Uterus (tissue), 4 donors: ENCODE results near the gene DYRK3. TPM values are rescaled to one million over a fixed set of nuclear protein-coding genes. Genes with fewer than 3 reads are reported as not detected.

Source experiments
- DNase-seq, 2 donors: peaks; one replicate each; pipeline ENCODE4 v3.0.0-alpha.2; 2019 to 2020
- H3K27ac ChIP-seq, 2 donors: fragments of 200-600 bp; sonication (generic); 1 replicate in 1 of 2; 2 replicates in 1 of 2; pipeline ENCODE4 v1.5.1; 2016 to 2018
- H3K27me3 ChIP-seq, 2 donors: fragments of 200-600 bp; sonication (generic); one replicate each; pipeline ENCODE4 v1.5.1; 2018 to 2019; ENCODE audit warnings: control low read depth in 1 of 2
- H3K36me3 ChIP-seq, 2 donors: fragments of 200-600 bp; sonication (generic); one replicate each; pipeline ENCODE4 v1.5.1; 2019; ENCODE audit warnings: control low read depth in 1 of 2
- H3K4me1 ChIP-seq, 2 donors: fragments of 200-600 bp; sonication (generic); one replicate each; pipeline ENCODE4 v1.5.1; 2018 to 2019; ENCODE audit warnings: control low read depth in 1 of 2
- H3K4me3 ChIP-seq, 2 donors: fragments of 200-600 bp; sonication (generic); 1 replicate in 1 of 2; 2 replicates in 1 of 2; pipeline ENCODE4 v1.5.1; 2018 to 2019; ENCODE audit warnings: mild to moderate bottlenecking in 1 of 2
- H3K9me3 ChIP-seq, 2 donors: fragments of 200-600 bp; sonication (generic); one replicate each; pipeline ENCODE4 v1.5.1; 2019; ENCODE audit warnings: control low read depth in 1 of 2
- POLR2A ChIP-seq, 2 donors: fragments of 450-650 bp; IDR thresholded peaks; one replicate each; pipeline ENCODE4 v1.6.1; 2016; ENCODE audit warnings: antibody characterized with exemption in 2 of 2, mild to moderate bottlenecking in 1 of 2, moderate library complexity in 1 of 2
- intact Hi-C: fragments of 100-400 bp; cut with DNase I; formaldehyde crosslinking; loops from one replicate; pipeline ENCODE4 v1.15.1; 2023; ENCODE audit warnings: low total_unique reads
- total RNA-seq, 4 donors: library from RNA; depleted of rRNA in 3 of 4; stranded (reverse); fragments of >200 nt in 3 of 4; gene quantifications; one replicate each; pipeline versions ENCODE4 v1.1.0 to v1.2.4, GENCODE V29; 2014 to 2023
- TF ChIP-seq, protein P1 (sequence below), 4 experiments: fragments of 200-600 bp in 2 of 4; fragments of 450-650 bp in 2 of 4; sonication (generic) in 2 of 4; IDR thresholded peaks; one replicate each; pipeline ENCODE4 v1.5.1; 2016 to 2019; ENCODE audit warnings: antibody characterized with exemption in 4 of 4, mild to moderate bottlenecking in 2 of 4, moderate library complexity in 1 of 4
- donor health status: DM: yes; HTN: yes; CAD: no.

DYRK3 gene
- 10 to 100 TPM; 10.8 to 24.7 (median 14.7) TPM for total RNA-seq

DNA sequence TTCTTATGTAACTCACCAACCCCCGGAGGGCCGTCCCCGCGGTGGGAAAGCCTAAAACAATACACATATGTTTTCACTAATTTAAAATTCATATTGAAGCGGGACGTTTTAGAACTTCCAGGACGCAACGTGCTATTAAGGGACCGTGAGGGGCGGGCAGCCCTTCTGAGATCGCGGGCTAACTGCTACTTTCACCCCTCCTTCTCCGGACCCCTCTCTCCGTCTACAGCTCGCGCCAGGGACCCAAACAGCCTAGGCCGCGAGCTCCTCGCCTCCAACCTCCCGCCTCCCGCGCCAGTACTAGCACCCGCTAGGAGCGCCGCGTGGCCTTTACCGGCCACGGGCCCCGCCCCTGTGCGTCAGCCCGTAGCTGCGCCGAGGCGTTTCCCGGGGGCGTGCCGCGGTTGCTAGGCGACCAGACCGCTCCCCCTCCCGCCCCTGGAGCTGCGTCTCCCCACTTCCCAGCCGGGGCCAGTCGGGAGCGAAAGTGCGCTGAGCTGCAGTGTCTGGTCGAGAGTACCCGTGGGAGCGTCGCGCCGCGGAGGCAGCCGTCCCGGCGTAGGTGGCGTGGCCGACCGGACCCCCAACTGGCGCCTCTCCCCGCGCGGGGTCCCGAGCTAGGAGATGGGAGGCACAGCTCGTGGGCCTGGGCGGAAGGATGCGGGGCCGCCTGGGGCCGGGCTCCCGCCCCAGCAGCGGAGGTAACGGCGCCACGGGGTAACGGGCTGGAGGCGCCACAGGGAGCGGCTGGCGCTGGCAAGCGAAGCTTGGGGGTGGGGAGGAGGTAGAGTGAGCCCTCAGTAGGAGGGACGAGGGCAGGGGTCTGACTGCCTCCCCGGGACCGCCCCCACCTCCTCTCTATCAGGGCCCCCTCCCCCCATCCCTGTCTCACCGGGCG, at the start of gene DYRK3:
Gene DYRK3 (plus strand): TSS at position 457 of the 898 bp plus-strand sequence. CDS start 168 bp downstream, at position 625.
- Histone ChIP-seq H3K9me3 (no peaks in the 10 kb centered on the region), H3K36me3 (no peaks in the 10 kb centered on the region), H3K27me3 (no peaks in the 10 kb centered on the region), H3K4me1 (peaks cover 0 to 7% of the 10 kb centered on the region in 2 donors), H3K27ac (peak within 1 kb of the TSS; percentile 82 to 89), H3K4me3 (peak within 1 kb of the TSS; percentile 64 to 91)
- TF ChIP-seq, protein P1, sequence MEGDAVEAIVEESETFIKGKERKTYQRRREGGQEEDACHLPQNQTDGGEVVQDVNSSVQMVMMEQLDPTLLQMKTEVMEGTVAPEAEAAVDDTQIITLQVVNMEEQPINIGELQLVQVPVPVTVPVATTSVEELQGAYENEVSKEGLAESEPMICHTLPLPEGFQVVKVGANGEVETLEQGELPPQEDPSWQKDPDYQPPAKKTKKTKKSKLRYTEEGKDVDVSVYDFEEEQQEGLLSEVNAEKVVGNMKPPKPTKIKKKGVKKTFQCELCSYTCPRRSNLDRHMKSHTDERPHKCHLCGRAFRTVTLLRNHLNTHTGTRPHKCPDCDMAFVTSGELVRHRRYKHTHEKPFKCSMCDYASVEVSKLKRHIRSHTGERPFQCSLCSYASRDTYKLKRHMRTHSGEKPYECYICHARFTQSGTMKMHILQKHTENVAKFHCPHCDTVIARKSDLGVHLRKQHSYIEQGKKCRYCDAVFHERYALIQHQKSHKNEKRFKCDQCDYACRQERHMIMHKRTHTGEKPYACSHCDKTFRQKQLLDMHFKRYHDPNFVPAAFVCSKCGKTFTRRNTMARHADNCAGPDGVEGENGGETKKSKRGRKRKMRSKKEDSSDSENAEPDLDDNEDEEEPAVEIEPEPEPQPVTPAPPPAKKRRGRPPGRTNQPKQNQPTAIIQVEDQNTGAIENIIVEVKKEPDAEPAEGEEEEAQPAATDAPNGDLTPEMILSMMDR (IDR thresholded peaks at IDR 0.05), result peak; percentile 18 to 52 (median 31)
- peak; percentile 98 to 99 for TF ChIP-seq POLR2A (IDR thresholded peaks at IDR 0.05)
- intact Hi-C loops, result no loop called here
- DNase-seq, result peak; percentile 95 to 97

DNA sequence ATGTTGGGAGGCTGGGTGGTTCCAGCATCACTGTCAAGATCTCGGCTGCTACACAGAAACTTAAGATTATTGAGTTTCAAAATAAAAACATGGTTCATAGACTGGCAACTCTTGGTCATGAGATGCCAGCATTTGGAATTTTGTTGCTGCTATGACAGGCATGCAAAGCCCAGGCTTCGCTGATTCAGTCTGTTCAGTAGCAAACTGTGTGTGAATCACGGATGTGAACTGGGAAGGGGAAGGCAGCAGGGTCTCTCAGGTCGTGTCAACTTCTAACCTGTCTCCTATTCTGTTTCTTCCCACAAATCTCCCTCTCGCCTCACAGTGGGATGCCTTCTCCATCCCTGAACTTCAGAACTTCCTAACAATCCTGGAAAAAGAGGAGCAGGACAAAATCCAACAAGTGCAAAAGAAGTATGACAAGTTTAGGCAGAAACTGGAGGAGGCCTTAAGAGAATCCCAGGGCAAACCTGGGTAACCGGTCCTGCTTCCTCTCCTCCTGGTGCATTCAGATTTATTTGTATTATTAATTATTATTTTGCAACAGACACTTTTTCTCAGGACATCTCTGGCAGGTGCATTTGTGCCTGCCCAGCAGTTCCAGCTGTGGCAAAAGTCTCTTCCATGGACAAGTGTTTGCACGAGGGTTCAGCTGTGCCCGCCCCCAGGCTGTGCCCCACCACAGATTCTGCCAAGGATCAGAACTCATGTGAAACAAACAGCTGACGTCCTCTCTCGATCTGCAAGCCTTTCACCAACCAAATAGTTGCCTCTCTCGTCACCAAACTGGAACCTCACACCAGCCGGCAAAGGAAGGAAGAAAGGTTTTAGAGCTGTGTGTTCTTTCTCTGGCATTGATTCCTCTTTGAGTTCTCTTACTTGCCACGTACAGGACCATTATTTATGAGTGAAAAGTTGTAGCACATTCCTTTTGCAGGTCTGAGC, 48.6 kb upstream of the DYRK3 start:
- Histone ChIP-seq H3K4me3 (no peak overlapping the region), H3K36me3 (no peaks in the 10 kb centered on the region), H3K4me1 (no peaks in the 10 kb centered on the region), H3K9me3 (no peaks in the 10 kb centered on the region), H3K27me3 (no peaks in the 10 kb centered on the region), H3K27ac (peak overlapping the region; percentile 75)
- intact Hi-C loops, result loop anchor here (10.0 kb wide), 1 partner anchor 92 kb away; no protein-coding TSS in a partner anchor
- TF ChIP-seq, protein P1 (IDR thresholded peaks at IDR 0.05), result no peak
- no peak for TF ChIP-seq POLR2A (IDR thresholded peaks at IDR 0.05)
- DNase-seq, result no peak

DNA sequence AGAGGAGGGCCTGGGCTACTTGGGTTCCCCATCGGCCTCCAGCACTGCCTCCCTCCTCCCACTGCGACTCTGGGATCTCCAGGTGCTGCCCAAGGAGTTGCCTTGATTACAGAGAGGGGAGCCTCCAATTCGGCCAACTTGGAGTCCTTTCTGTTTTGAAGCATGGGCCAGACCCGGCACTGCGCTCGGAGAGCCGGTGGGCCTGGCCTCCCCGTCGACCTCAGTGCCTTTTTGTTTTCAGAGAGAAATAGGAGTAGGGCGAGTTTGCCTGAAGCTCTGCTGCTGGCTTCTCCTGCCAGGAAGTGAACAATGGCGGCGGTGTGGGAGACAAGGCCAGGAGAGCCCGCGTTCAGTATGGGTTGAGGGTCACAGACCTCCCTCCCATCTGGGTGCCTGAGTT, 47.4 kb upstream of the DYRK3 start:
- H3K4me1 ChIP-seq, result no peaks in the 10 kb centered on the region
- no peak for TF ChIP-seq POLR2A (IDR thresholded peaks at IDR 0.05)
- TF ChIP-seq, protein P1 (IDR thresholded peaks at IDR 0.05), result no peak
- peak overlapping the region; percentile 75 for H3K27ac ChIP-seq
- no peak for DNase-seq
- H3K27me3 ChIP-seq, result no peaks in the 10 kb centered on the region
- no peaks in the 10 kb centered on the region for H3K36me3 ChIP-seq
- intact Hi-C loops, result loop anchor here (10.0 kb wide), 1 partner anchor 93 kb away; no protein-coding TSS in a partner anchor
- H3K9me3 ChIP-seq, result no peaks in the 10 kb centered on the region
- no peak overlapping the region for H3K4me3 ChIP-seq

DNA sequence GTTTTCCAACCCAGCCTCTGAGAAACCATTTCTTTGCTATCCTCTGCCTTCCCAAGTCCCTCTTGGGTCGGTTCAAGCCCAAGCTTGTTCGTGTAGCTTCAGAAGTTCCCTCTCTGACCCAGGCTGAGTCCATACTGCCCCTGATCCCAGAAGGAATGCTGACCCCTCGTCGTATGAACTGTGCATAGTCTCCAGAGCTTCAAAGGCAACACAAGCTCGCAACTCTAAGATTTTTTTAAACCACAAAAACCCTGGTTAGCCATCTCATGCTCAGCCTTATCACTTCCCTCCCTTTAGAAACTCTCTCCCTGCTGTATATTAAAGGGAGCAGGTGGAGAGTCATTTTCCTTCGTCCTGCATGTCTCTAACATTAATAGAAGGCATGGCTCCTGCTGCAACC, 46.8 kb upstream of the DYRK3 start:
- Histone ChIP-seq H3K27me3 (no peaks in the 10 kb centered on the region), H3K4me1 (no peaks in the 10 kb centered on the region), H3K9me3 (no peaks in the 10 kb centered on the region), H3K27ac (peak overlapping the region; percentile 75), H3K36me3 (no peaks in the 10 kb centered on the region), H3K4me3 (no peak overlapping the region)
- no peak for DNase-seq
- intact Hi-C loops, result loop anchor here (10.0 kb wide), 1 partner anchor 94 kb away; no protein-coding TSS in a partner anchor
- TF ChIP-seq POLR2A (IDR thresholded peaks at IDR 0.05), result no peak
- TF ChIP-seq, protein P1 (IDR thresholded peaks at IDR 0.05), result no peak
